Natural killer cell (primary cell): ENCODE data around the gene DHH. TPM values are rescaled to one million over a fixed set of nuclear protein-coding genes. Genes with fewer than 3 reads are reported as not detected.

ENCODE experiments used
- ATAC-seq, 3 donors: fragments of 150-1000 bp in 2 of 3; fragments of 200-7000 bp in 1 of 3; cut with Tn5 transposase; 1 replicate in 1 of 3; 2 replicates in 2 of 3; pipeline ENCODE4 v1.10.0; 2021; ENCODE audit warnings: mild to moderate bottlenecking in 2 of 3, moderate library complexity in 2 of 3
- DNase-seq, 2 donors: peaks; one replicate each; pipeline versions ENCODE4 v3.0.0 to v3.0.0-alpha.2; 2013 to 2021; ENCODE audit warnings: mixed read lengths in 1 of 2
- H3K27ac ChIP-seq: one replicate; pipeline ENCODE4 v1.5.1; 2013; ENCODE audit warnings: mild to moderate bottlenecking, low read length
- H3K27me3 ChIP-seq: one replicate; pipeline ENCODE4 v1.6.1; 2013; ENCODE audit warnings: low read length; ENCODE audit not compliant: control insufficient read depth, insufficient read depth
- H3K36me3 ChIP-seq: one replicate; pipeline ENCODE4 v1.6.1; 2013; ENCODE audit warnings: low read length; ENCODE audit not compliant: control insufficient read depth, insufficient read depth
- H3K4me1 ChIP-seq: one replicate; pipeline ENCODE4 v1.6.1; 2013; ENCODE audit warnings: low read length; ENCODE audit not compliant: control insufficient read depth, insufficient read depth
- H3K4me3 ChIP-seq: one replicate; pipeline ENCODE4 v1.5.1; 2013; ENCODE audit warnings: low read length
- H3K9me3 ChIP-seq: one replicate; pipeline ENCODE4 v1.6.1; 2013; ENCODE audit warnings: low read length; ENCODE audit not compliant: control insufficient read depth, insufficient read depth
- H3K27ac Mint-ChIP-seq, 2 donors: one replicate each; pipeline ENCODE4 v1.8.0; 2022; ENCODE audit warnings: mild to moderate bottlenecking in 2 of 2, mixed read lengths in 2 of 2, moderate library complexity in 1 of 2
- H3K27me3 Mint-ChIP-seq, 2 donors: one replicate each; pipeline ENCODE4 v1.8.0; 2022; ENCODE audit warnings: low read depth in 2 of 2, mixed read lengths in 2 of 2
- H3K36me3 Mint-ChIP-seq: one replicate; pipeline ENCODE4 v1.8.0; 2022; ENCODE audit warnings: mixed read lengths
- H3K4me1 Mint-ChIP-seq, 2 donors: one replicate each; pipeline ENCODE4 v1.8.0; 2022; ENCODE audit warnings: mixed read lengths in 2 of 2
- H3K4me3 Mint-ChIP-seq: one replicate; pipeline ENCODE4 v1.8.0; 2022; ENCODE audit warnings: mild to moderate bottlenecking, moderate library complexity, mixed read lengths
- H3K9me3 Mint-ChIP-seq, 2 donors: one replicate each; pipeline ENCODE4 v1.8.0; 2022; ENCODE audit warnings: mixed read lengths in 2 of 2
- CTCF ChIP-seq: fragments of 200-600 bp; IDR thresholded peaks from one replicate; pipeline ENCODE4 v1.8.0; 2022; ENCODE audit warnings: antibody characterized with exemption
- WGBS: methylation state at CpG from one replicate; pipeline ENCODE4 v1.1.7; 2013; ENCODE audit warnings: missing lambda C conversion rate; ENCODE audit not compliant: insufficient coverage; 5-methylcytosine and 5-hydroxymethylcytosine counted together
- intact Hi-C: fragments of 100-400 bp; cut with micrococcal nuclease; formaldehyde crosslinking; loops from one replicate; pipeline ENCODE4 v1.14.2; 2022
- total RNA-seq, 4 donors: library from RNA; stranded (reverse); fragments of 120-200 nt in 1 of 4; gene quantifications; one replicate each; pipeline versions ENCODE4 v1.2.3 to v1.2.4, GENCODE V29; 2013 to 2022

DHH gene
- total RNA-seq, 3 donors from 2014 or later (not counting 1 experiment from before 2014, with no cell fraction given), result 0.39 to 0.80 (median 0.45) TPM

GRCh38 chr12:49091056-49091835 is 3.4 kb downstream of the DHH start:
- no peak overlapping the region for H3K27ac Mint-ChIP-seq
- peaks cover 33 to 55% of the 10 kb centered on the region in 2 donors for H3K4me1 Mint-ChIP-seq
- Histone ChIP-seq H3K36me3 (no peaks in the 10 kb centered on the region), H3K4me3 (no peak overlapping the region), H3K27me3 (peaks cover 50% of the 10 kb centered on the region), H3K27ac (no peak overlapping the region), H3K9me3 (no peaks in the 10 kb centered on the region), H3K4me1 (peaks cover 63% of the 10 kb centered on the region)
- WGBS, result 12% methylated on average over 32 of the region's 41 CpGs
- TF ChIP-seq CTCF, result no peak
- H3K4me3 Mint-ChIP-seq, result peak overlapping the region; percentile 79
- intact Hi-C loops, result no loop called here
- DNase-seq, result peak in 1 of 2 donors; percentile 27
- ATAC-seq, result no peak
- H3K9me3 Mint-ChIP-seq, result no peaks in the 10 kb centered on the region
- H3K27me3 Mint-ChIP-seq, result peaks cover 27 to 54% of the 10 kb centered on the region in 2 donors
- peaks cover 7% of the 10 kb centered on the region for H3K36me3 Mint-ChIP-seq

- Mint-ChIP-seq H3K36me3 (peaks cover under 1% of the 10 kb centered on the region), H3K27me3 (peaks cover 22 to 49% of the 10 kb centered on the region in 2 donors), H3K4me3 (peak overlapping the region; percentile 83), H3K9me3 (no peaks in the 10 kb centered on the region), H3K4me1 (peaks cover 27 to 52% of the 10 kb centered on the region in 2 donors), H3K27ac (no peak overlapping the region)
- H3K4me3 ChIP-seq, result peak overlapping the region; percentile 10
- peaks cover 63% of the 10 kb centered on the region for H3K4me1 ChIP-seq
- intact Hi-C loops, result loop anchor here (2.0 kb wide), 2 partner anchors 21 to 145 kb away; partner anchors contain the start of gene LMBR1L
- no peaks in the 10 kb centered on the region for H3K36me3 ChIP-seq
- ATAC-seq (peak in 2 of 3 donors; percentile 30 to 47), DNase-seq (peak in 1 of 2 donors; percentile 57)
- WGBS, result 1% methylated on average over 86 of the region's 88 CpGs
- H3K27me3 ChIP-seq, result peaks cover 50% of the 10 kb centered on the region
- TF ChIP-seq CTCF, result no peak
- no peak overlapping the region for H3K27ac ChIP-seq
- H3K9me3 ChIP-seq, result no peaks in the 10 kb centered on the region
These were observed 4.5 kb downstream of the DHH start for GRCh38 chr12:49089821-49090773.

GRCh38 chr12:49088932-49089330 is 5.7 kb downstream of the DHH start:
- Histone ChIP-seq H3K27me3 (peaks cover 48% of the 10 kb centered on the region), H3K36me3 (no peaks in the 10 kb centered on the region), H3K4me3 (no peak overlapping the region), H3K27ac (no peak overlapping the region), H3K9me3 (no peaks in the 10 kb centered on the region), H3K4me1 (peaks cover 53% of the 10 kb centered on the region)
- no peak for ATAC-seq
- H3K9me3 Mint-ChIP-seq, result no peaks in the 10 kb centered on the region
- H3K36me3 Mint-ChIP-seq, result no peaks in the 10 kb centered on the region
- H3K4me3 Mint-ChIP-seq, result no peak overlapping the region
- no peak for DNase-seq
- peaks cover 19 to 43% of the 10 kb centered on the region in 2 donors for H3K4me1 Mint-ChIP-seq
- peaks cover 16 to 46% of the 10 kb centered on the region in 2 donors for H3K27me3 Mint-ChIP-seq
- H3K27ac Mint-ChIP-seq, result no peak overlapping the region
- no peak for TF ChIP-seq CTCF
- intact Hi-C loops, result loop anchor here (1.0 to 2.0 kb wide), 3 partner anchors 22 to 146 kb away; partner anchors contain the start of gene LMBR1L
- 64% methylated on average over 6 of the region's 6 CpGs for WGBS
